Measurements from ENCODE around the gene THTPA. TPM values are rescaled to one million over a fixed set of nuclear protein-coding genes. Genes with fewer than 3 reads are reported as not detected.

Gene THTPA
- polyA plus RNA-seq, 3 donors, result 15.3 to 18.2 (median 17.0) TPM

GRCh38 chr14:23543403-23543802 is 12.7 kb upstream of the THTPA start:
- no peaks in the 10 kb centered on the region for H3K9me3 Mint-ChIP-seq
- H3K4me2 ChIP-seq (replicated peaks; ENCODE audit: extremely low read depth, low read length, poor library complexity, severe bottlenecking), result no peak overlapping the region
- H3K4me1 ChIP-seq (ENCODE audit: control insufficient read depth in 1 of 2, insufficient read depth in 2 of 2, low read length in 2 of 2), result peaks cover 10 to 14% of the 10 kb centered on the region in 2 donors
- no peaks in the 10 kb centered on the region for H3K79me2 ChIP-seq (ENCODE audit: insufficient read depth, low read length)
- no peak overlapping the region for H3K4me3 ChIP-seq (replicated peaks in 1 of 3; ENCODE audit: low read depth in 2 of 3, low read length in 3 of 3)
- H3K27me3 Mint-ChIP-seq (ENCODE audit: low read depth in 3 of 3), result peaks cover 5 to 7% (median 5%) of the 10 kb centered on the region in 3 donors
- H3K36me3 Mint-ChIP-seq, result no peaks in the 10 kb centered on the region
- no peak for TF ChIP-seq CTCF (IDR thresholded peaks at IDR 0.05)
- H3K4me3 Mint-ChIP-seq, result peak overlapping the region in 1 of 2 donors; percentile 37
- no peaks in the 10 kb centered on the region for H3K9me3 ChIP-seq (replicated peaks in 1 of 2; ENCODE audit: control insufficient read depth in 1 of 2, insufficient read depth in 1 of 2, low read length in 2 of 2)
- H3K27me3 ChIP-seq (ENCODE audit: control insufficient read depth in 2 of 2, insufficient read depth in 2 of 2, low read length in 2 of 2), result no peaks in the 10 kb centered on the region
- intact Hi-C loops (cut with micrococcal nuclease), result no loop called here
- H3K27ac Mint-ChIP-seq, result no peak overlapping the region
- H3K4me1 Mint-ChIP-seq, result peaks cover 15% of the 10 kb centered on the region
- no peaks in the 10 kb centered on the region for H3K36me3 ChIP-seq (replicated peaks in 1 of 2; ENCODE audit: control insufficient read depth in 1 of 2, insufficient read depth in 2 of 2, low read length in 2 of 2)
- H4K20me1 ChIP-seq (ENCODE audit: insufficient read depth, low read length), result no peaks in the 10 kb centered on the region
- no peak overlapping the region for H3K27ac ChIP-seq (ENCODE audit: low read depth in 1 of 2, low read length in 2 of 2)
- 90% methylated on average over 3 of the region's 5 CpGs for WGBS (ENCODE audit: insufficient coverage)
- no peak for DNase-seq
- H3K9ac ChIP-seq (ENCODE audit: insufficient read depth, low read length, poor library complexity, severe bottlenecking), result no peak overlapping the region
- H2AFZ ChIP-seq (ENCODE audit: insufficient read depth, low read depth, low read length, poor library complexity, severe bottlenecking), result no peak overlapping the region

DNA sequence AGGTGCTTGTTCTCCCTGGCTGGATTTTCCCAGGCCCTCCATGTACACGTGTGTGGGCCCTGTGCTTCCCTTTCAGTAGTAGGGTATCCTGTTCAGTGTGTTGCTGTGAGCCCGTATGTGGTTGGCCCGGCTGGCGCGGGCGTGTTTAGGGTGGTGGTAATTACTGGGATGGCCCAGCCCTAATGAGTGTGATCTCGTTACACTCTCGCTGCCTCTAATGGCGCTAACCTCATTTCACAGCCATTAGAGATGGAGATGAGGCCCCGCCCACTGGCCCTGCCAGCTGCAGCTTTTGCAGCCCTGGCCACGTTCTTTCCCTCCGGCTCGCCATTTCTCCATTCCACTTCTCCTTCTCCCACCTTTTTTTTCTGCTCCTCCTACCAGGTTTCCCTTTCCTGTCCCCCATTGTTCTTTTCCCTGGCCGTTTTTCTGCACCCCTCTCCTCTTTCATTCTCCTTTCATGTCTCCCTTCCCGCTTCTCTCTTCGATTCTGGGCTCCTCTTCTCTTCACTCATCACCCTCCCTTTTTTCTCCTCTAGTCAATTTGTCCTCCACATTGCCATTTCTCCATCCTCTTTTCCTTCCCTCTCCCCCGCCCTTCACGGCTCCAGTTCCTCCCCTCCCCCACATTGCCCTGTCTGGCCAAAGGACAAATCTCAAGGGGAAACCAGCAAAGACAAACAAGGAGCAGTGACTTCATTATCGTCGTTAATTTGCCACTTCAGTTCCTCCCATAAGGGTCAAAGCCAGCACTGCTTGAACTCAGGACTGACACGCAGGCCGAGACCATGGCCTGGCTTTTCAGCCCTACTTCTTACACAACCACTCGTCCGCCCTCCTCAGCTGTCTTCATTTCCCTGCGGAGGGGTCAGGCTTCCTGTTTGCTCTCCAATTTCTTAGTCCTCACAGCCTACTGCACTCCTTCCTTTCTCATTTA is 11.3 kb upstream of the THTPA start:
- peak overlapping the region in 1 of 7 donors; percentile 54 for H3K27ac Mint-ChIP-seq

More for the DNA sequence above, 11.3 kb upstream of the THTPA start:
- peaks cover 10 to 14% of the 10 kb centered on the region in 2 donors for H3K4me1 ChIP-seq (ENCODE audit: control insufficient read depth in 1 of 2, insufficient read depth in 2 of 2, low read length in 2 of 2)
- intact Hi-C loops (cut with micrococcal nuclease), result no loop called here
- no peak overlapping the region for H2AFZ ChIP-seq (ENCODE audit: insufficient read depth, low read depth, low read length, poor library complexity, severe bottlenecking)
- H4K20me1 ChIP-seq (ENCODE audit: insufficient read depth, low read length), result no peaks in the 10 kb centered on the region
- no peaks in the 10 kb centered on the region for H3K36me3 ChIP-seq (replicated peaks in 1 of 2; ENCODE audit: control insufficient read depth in 1 of 2, insufficient read depth in 2 of 2, low read length in 2 of 2)
- H3K27me3 Mint-ChIP-seq (ENCODE audit: low read depth in 3 of 3), result peaks cover 5 to 7% (median 5%) of the 10 kb centered on the region in 3 donors
- no peaks in the 10 kb centered on the region for H3K9me3 ChIP-seq (replicated peaks in 1 of 2; ENCODE audit: control insufficient read depth in 1 of 2, insufficient read depth in 1 of 2, low read length in 2 of 2)
- WGBS (ENCODE audit: insufficient coverage), result 45% methylated on average over 20 of the region's 25 CpGs
- H3K9me3 Mint-ChIP-seq, result no peaks in the 10 kb centered on the region
- peak overlapping the region in 1 of 2 donors; percentile 37 for H3K4me3 Mint-ChIP-seq
- H3K27me3 ChIP-seq (ENCODE audit: control insufficient read depth in 2 of 2, insufficient read depth in 2 of 2, low read length in 2 of 2), result peaks cover 0 to under 1% of the 10 kb centered on the region in 2 donors
- TF ChIP-seq CTCF (IDR thresholded peaks at IDR 0.05), result no peak
- peak overlapping the region; percentile 27 for H3K4me2 ChIP-seq (replicated peaks; ENCODE audit: extremely low read depth, low read length, poor library complexity, severe bottlenecking)
- no peak overlapping the region for H3K27ac ChIP-seq (ENCODE audit: low read depth in 1 of 2, low read length in 2 of 2)
- no peak overlapping the region for H3K4me3 ChIP-seq (replicated peaks in 1 of 3; ENCODE audit: low read depth in 2 of 3, low read length in 3 of 3)
- peaks cover 15% of the 10 kb centered on the region for H3K4me1 Mint-ChIP-seq
- H3K79me2 ChIP-seq (ENCODE audit: insufficient read depth, low read length), result no peaks in the 10 kb centered on the region
- no peak for DNase-seq
- no peaks in the 10 kb centered on the region for H3K36me3 Mint-ChIP-seq
- H3K9ac ChIP-seq (ENCODE audit: insufficient read depth, low read length, poor library complexity, severe bottlenecking), result no peak overlapping the region
